GF-D8 (cell line): ENCODE results near the gene UXS1.
"Not testable (repeated sequence)": the region's sequence is repeated elsewhere in the genome, so short reads cannot be mapped to it uniquely, and the experiment has no call there.

Source experiments
- DNase-seq: peaks from one replicate; lab custom pipeline; 2025; lab: John Stamatoyannopoulos, UW

The UXS1 gene

DNA sequence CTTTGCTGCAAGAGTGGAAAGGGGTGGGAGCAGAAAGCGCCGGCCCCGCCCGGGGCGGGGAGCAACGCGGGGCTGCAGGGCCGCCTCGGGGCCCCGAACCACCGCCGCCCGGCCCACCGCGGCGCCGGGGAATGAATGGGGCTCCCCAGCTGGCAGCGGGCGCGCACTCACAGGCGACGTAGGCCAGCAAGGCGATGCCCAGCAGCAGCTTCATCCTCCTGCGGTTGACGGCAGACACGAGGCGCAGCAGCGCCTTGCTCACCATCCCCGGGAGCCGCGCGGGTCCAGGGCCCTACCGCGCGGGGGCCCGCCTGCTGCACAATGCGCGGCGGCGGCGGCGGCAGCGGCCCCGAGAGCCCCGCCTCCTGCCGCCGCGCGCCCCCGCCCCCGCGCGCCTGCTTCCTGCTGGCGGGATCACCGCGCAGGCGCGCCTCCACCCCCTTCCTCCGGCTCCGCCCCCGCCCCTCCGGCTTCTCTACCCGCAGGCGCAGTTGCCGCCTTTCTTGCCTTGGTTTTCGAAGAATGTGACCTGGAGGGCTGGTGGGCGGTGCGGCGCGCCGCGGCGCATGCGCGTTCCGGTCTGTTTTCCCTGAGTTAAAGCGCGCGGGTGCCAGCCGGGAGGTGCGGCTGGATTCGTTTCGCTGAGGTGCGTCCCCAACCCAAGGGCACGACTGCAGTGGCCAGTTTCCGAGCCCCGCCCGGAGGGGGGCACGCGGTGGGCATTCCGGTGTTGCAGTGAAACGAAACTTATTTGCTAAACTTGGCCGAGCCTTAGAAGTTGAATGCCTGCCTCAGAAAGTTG, at the start of gene UXS1:
TSS of gene UXS1 (minus strand) at position 325 of the 802 bp plus-strand sequence. CDS start at position 265, 60 bp downstream.
- DNase-seq = peak; percentile 88

DNA sequence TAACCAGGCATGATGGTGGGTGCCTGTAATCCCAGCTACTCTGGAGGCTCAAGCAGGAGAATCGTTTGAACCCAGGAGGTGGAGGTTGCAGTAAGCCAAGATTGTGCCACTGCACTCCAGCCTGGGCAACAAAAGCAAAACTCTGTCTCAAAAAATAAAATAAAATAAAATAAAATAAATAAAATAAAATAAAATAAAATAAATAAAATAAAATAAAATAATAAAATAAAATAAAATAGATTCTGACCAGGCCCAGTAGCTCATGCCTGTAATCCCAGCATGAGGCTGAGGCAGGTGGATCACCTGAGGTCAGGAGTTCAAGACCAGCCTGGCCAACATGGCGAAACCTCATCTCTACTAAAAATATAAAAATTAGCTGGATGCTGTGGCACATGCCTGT, 45.4 kb upstream of the UXS1 start:
- DNase-seq = not testable (repeated sequence)

DNA sequence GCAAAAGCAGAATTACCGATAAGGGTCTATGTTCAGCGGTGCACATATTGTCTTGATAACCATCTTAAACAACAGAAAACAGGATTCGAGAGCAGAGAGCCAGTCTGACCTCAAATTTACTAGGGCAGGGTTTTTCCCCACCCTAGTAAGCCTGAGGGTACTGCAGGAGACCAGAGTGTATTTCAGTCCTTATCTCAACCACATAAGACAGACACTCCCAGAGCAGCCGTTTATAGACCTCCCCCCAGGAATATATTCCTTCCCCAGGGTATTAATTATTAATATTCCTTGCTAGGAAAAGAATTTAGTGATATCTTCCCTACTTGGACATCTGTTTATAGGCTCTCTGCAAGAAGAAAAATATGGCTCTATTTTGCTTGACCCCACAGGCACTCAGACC, 41.3 kb upstream of the UXS1 start:
- not testable (repeated sequence) for DNase-seq

DNA sequence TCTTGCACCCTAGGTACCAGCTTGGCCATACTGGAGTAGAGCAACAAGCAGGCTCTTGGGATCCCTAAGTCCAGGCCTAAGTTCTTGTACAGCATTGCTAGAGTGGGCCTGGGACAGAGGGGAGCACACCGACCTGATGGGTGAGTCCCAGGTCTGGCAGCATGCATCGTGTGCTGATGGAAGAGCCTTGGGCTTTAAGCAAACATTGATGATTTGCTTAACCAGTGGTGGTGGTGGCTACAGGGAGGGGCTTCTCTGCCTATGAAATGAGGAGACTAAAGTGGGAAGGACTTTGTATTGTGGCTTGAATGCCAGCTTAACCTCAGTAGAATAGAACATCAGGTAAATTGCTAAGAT, 39.2 kb upstream of the UXS1 start:
- no peak for DNase-seq

DNA sequence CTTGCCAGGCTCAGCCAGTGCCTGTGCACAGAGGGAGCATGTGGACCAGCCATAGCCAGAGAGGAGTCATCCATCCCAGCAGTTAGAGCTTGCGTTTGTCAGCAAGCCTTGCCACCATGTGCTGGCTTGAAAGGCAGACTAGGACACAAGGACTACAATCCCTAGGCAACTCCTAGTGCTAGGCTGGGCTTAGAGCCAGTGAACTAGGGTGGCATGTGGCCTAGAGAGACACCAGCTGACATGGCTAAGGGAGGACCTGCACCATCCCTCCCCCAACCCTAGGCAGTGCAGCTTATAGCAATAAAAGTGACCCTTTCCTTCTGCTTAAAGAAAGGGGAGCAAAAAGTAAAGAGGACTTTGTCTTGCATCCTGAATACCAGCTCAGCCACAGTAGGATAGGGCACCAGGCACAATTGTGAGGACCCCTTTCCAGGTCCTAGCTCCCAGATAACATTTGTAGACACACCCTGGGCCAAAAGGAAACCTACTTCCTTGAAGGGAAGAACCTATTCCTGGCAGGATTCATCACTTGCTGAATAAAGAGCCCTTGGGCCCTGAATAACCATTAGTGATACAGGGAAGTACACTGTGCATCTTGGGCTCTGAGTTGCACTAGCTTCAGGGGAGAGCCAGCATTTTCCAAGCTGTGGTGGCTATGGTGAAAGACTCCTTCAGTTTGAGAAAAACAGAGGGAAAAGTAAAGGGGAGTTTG, 38.7 kb upstream of the UXS1 start:
- no peak for DNase-seq

DNA sequence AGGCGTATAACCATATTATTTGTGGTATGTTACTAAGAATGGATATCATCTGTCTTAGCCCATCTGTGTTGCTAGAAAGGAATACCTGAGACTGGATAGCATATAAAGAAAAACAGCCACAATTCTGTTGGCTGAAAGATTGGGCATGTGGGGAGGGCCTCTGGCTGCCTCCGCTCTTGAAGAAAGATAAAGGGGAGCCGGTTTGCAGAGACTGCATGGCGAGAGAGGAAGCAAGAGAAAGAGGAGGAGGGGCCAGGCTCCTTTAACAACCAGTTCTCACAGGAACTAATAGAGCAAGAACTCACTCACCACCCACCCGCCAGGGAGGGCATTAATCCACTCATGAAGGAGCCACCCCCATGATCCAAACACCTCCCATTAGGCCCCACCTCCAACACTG, 29.2 kb upstream of the UXS1 start:
- no peak for DNase-seq

DNA sequence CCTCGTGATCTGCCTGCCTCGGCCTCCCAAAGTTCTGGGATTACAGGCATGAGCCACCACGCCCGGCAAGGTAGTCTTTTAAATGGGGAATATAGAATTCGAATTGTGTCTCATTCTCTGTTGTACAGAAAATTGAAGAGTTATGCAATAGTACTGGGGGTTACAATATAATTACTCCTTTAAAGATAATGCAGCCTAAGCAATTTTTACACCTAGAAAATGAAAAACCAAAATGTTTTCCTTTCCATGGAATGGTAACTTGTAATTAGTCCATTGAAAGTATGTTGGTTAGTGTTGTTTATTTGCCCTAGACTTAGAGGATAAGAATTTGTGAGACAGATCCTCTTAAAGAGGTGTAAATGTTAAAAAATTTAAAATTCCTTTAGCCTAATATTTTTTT, 28.0 kb upstream of the UXS1 start:
- DNase-seq = not testable (repeated sequence)

DNA sequence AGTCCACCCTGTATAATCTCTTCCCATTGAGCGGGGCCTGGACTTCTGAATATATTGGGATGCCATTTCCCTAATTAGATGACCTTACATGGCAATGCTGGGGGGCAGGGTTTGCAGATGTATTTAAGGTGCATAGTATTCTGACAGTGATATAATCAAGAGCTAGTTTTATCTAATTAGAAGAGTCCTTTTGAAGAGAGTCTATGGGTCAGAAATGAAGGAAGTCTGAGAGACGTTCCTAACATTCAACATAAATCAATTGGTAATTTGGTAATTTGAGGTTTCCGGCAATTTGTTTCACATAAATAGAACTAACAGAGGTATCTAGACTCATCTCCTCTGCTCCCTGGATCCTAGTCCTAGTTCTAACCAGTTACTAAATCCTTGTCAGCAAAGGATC, 25.7 kb upstream of the UXS1 start:
- no peak for DNase-seq

DNA sequence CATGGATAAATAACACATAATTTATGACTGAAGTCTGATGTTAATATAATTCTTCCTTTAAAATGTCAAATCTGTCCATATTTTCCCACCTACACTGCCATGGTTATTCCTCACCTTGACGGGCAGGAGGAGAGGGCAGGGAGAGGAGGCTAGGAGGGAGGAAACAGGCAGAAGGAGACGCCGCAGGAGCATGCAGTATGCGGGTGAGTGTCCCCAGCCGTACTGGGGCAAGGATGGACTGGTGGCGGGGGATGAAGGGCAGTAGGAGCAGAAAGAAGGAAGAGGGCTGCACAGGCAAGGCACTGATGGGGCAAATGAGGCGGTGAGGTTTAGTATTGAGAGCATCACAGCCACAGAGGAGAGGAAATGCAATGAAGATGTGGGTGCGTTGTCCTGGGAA, 25.1 kb upstream of the UXS1 start:
- DNase-seq = not testable (repeated sequence)

DNA sequence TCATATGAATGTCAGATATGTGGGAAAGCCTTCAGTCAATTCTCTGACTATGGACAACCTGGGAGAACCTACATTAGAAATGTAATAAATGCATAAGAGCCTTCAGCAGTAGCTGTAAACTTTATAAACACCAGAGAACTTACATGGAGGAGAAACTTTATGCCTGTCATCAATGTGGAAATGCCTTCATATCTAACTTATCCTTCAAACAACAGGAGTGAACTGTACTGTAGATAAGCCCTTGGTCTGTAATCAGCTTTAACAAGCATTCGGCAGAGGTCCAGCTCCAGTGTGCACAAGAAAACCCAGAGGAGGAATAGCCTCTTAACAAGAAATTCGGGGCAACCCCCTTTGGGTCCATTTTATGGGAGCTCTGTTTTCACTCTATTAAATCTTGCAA, 14.8 kb upstream of the UXS1 start:
- no peak for DNase-seq

DNA sequence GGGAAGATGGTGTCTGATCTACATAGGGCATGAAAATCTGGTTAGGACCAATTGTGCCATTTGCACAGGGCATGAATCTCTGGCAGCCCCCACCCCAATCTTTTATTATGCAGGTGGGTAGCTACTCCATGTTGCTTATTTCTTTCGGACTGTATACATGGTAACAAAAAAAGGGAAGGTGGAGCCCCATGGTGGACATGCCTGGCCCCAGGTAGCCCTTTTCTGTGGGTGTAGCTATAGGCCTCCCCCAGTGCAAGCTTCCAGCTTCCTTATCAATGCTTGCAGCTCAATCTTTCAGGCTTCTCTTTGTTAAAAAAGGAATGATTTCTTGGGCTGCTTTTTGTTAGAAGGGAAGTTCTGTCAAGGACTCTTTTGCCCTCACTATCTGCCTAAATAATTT, 14.3 kb upstream of the UXS1 start:
- no peak for DNase-seq

DNA sequence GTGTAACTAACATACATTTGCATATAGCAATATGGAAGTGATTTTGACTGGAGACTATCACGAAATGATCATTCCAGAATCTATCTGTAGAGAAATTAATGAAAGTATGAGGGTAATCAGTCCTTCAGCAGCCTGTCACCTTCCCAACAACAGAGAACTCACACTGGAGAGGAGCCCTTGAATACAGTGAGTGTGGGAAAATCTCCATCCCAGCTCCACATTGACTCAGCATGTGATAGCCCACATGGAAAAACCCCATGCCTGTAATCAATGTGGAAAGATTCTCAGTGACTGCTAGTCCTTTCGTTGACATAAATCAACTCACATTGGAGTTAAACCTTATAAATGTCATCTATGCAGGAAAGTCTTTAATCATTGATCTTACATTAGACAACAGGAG, 13.1 kb upstream of the UXS1 start:
- DNase-seq = no peak

DNA sequence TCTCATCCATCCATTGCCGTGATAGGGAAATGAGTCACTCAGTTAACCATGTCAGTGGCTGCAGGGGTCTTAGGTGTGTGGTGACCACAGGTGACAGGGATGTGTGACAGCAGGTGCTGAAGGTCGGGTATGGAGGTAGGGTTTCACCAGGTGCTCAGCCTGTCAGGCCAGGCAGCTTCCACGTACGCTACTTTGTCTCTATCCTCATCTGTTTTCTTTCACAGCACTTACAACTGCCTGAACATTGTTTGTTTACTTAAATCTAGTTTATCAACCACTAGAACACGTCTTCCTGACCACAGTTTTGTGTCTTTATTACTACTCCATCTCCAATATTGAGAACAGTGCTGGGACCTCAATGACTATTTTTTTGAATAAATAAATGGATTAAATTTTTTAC, 11.4 kb upstream of the UXS1 start:
- no peak for DNase-seq

DNA sequence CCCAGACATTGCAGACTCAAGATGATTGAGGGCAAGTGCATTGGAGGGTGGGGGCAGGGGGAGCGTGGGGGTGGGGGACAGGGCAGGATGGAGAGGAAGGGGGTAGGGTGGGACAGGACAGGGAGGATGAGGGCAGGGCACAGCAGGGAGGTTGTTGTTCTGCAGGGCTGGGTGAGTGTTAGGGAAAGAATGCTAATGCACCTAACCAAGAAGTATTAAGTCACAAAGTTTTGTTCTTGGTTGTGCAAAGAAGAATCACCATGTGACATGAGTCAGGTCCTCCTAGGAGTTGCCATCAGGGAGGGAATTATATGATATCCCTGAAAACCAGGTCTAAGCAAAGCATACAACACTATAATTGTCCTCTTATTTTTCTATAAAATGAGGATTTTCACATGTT, 10.4 kb upstream of the UXS1 start:
- not testable (repeated sequence) for DNase-seq

DNA sequence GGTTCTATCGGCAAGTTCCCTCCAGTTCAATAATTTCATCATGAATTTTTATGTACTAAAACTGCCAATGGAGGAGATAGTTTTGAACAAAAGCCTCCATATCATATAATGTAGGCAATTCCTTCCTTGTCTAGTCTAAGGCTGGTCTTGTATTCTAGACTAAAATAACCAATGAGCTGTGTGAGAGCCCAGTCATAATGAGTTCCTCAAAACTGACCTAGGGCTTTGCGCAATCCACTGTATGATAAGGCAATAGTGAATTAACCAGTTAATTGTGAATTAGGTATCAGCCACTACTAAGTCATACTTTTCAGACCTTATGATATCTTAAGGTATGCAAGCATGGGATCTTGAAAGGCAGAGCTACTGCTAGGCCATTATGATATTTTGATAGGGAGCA, 7.6 kb upstream of the UXS1 start:
- no peak for DNase-seq

DNA sequence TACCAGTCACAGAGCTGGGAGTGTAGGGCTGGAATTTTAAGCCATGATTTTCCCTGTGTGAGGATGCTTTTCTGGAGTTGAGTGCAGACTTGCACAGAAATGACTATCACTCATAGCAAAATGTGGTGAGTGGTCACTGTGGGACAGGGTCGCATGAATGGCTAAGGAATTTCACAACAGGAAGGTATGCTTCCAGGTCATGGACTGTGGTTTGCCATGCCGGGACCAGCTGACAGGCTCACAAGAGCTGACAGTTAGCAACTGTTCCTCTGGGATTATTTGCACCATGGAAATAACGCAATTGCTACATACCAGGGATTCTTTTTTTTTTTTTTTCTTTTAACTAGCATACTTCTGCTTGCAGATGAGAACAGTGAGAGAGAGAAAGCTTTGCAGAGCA, 3.8 kb upstream of the UXS1 start:
- DNase-seq = peak; percentile 11

DNA sequence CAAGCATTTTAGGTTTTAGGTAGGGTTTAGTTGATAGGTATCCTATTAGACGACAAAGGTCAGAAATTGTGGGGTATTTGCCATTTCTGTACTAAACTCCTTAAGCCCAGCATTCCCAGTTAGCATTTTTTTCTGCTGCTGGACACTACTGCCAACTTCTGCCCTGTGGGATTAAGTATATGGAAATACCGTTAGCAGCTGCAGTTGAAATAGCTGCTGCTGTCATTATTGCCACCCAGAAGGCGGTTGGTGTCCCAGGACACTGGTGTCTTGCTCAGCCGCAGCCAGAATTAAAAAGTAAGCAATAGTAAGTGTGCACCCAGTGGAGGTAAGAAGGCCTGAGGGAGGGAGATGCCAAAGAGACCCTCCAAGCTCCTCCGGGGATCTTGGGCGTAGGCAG, 1.9 kb upstream of the UXS1 start:
- no peak for DNase-seq

DNA sequence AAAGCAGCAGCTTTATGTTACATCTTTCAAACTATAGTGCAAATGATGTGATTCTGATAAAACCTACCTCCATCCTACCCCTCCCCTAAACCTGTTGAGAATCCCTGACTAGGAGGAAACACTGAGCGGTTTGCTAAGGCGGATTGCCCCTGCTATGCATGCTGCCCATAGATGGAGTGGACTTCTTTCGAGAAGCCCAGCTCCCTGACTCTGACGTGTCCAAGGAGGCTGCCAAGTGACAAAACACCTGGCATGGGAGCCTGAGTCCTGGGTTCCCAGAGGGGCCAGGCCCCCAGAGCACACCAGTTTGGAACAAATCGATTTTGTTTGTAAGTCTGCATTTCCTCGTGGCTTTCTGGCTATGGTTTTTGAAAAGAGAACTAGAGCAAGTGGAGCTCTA, 1.4 kb upstream of the UXS1 start:
- no peak for DNase-seq

DNA sequence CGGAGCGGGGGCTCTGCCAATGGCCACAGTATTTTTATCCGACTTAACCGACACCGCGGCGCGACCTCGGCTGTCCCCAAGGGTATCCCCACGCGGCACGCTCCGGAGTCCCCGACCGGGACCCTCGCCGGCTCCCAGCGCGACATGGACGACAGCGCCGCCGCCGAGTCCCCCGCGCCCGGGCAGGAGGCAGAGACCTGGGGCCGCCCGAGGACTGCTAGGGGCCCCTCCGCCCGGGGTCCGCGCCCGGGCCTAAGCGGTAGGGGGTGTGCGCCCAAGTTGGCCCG, 468 bp downstream of the UXS1 start:
- DNase-seq = no peak

DNA sequence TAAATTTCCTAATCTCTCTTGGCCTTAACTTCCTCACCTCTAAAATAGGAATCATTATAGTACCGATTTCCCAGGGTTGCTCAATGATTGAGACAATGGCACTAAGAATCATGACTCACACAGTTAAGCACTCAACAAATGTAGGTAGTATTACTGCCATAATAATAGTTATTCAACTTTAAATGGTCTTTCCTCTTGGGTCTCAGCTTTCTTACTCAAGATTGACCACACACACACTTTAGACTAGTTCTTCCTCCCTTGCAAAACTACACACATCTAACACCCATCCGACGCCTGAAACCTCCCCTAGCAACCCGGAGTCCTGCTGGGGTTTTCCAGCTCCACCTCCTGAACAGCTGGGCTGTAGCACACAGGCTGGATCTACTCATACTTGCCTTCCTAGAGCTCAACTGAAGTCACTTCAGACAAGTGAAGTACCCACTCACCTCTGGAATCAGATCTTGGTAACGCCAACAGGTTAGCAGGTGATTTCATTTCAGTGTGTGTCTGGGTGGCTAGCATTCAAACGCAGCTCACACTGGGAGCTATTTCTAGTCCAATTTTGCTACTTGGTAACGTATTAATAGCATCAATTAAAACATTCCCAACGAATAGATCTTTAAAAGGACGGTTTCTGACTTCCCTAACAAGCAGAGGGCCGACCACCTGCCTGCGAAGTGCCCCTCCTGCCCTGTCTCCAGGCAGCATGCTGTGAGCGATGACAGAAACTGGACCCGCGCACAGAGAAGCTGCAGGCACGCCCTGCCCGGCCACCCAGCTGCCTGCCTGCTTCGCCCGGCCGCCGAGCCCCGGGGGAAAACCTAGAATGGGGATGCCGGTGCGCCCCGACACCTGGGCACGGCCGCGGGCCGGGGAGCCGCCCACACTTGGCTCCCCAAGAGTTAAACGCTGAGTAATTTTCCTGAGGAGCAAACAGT, 1.1 kb downstream of the UXS1 start:
- peak; percentile 64 for DNase-seq

DNA sequence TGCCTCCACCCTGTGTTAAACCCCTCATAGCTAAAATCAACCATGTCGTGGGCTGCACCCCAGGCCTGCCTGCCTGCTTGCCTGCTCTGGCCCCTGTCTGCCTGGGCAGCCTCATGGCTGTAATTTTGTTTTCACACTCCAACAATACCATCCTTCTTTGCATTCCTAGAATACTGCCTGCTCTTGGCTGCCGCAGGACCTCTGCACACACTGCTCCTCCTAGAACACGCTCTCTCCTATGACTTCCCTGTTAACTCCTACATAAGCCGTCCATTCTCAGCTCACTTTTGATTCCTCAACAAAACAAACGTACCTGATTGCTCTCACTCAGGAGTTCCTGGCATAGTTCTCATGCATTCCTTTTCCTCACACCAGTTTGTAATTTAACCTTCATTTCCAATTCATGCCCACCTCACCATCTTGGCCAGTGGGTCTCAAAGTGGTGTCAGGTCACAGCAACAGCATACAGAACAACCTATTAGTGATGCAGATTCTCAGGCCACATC, 2.5 kb downstream of the UXS1 start:
- DNase-seq = no peak

DNA sequence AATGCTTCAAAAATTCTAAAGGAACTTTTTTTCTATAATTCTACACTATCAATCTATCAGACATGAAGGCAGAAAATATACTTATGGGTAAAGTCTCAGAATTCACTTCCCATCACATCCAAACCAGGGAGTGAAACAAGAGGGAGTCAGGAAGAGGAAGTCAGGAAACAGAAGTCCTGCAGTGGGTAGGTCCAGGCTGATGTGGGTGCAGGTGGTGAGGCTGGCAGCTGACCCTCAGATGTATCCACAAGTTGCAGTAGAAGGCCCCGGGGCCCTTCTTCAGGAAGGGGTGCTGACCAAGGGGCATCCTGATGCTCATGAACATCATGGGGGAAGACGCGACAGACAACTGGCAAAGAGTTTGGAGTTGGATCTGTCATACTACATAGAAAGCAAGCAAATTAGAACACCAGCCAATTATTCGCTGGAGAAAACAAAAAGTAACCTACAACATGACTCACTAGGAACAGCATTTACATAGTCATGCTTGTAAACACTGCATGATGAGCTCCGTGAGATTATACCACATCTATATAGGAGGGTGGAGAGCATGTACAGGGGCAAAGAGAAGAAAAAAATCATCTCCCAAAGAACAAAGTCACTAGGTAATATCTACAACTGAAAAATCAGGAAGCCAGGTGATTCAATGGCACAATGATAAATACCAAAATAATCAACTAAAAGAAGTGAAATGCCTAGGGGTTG, 4.2 kb downstream of the UXS1 start:
- no peak for DNase-seq
